HCT116 (cell line): Measurements from ENCODE around the gene ERGIC1. TPM values are rescaled to one million over a fixed set of nuclear protein-coding genes. Genes with fewer than 3 reads are reported as not detected.

Experiments
- ATAC-seq: fragments of 200-7000 bp; cut with Tn5 transposase; 2 replicates; pipeline ENCODE4 v1.9.1; 2020; ENCODE audit warnings: mild to moderate bottlenecking, moderate library complexity
- BruUV-seq: library from RNA; stranded (reverse); fragments of 400-500 nt; replicated peaks from 2 replicates; lab custom pipeline; 2021; lab: Mats Ljungman, UMichigan
- CTCF ChIA-PET: fragments of 300-600 bp; sonication (Branson Sonifier 250); formaldehyde crosslinking; loops from one replicate; lab custom pipeline; 2021; ENCODE audit warnings: antibody characterized with exemption; lab: Charles Lee
- POLR2A ChIA-PET: fragments of 300-600, 350-600 bp; sonication (Branson Sonifier 250); formaldehyde crosslinking; loops from one replicate; lab custom pipeline; 2021; ENCODE audit warnings: antibody characterized with exemption; lab: Charles Lee
- RAD21 ChIA-PET, 2 experiments: fragments of 300-600 bp; sonication (Branson Sonifier 250); formaldehyde crosslinking; loops; one replicate each; lab custom pipeline; 2023; ENCODE audit warnings: low total read pairs in 2 of 2; ENCODE audit not compliant: uncharacterized antibody in 2 of 2, unreplicated experiment in 2 of 2, low non-redundant PET in 1 of 2; lab: Charles Lee
- DNase-seq: peaks from one replicate; pipeline ENCODE4 v3.0.0-alpha.2; 2010; ENCODE audit warnings: low read depth, low spot score
- H2AFZ ChIP-seq: fragments of 200-600 bp; shearing (Covaris generic), sonication (generic); 2 replicates; pipeline ENCODE4 v1.6.1; 2017; ENCODE audit warnings: low read depth, mixed run types, mixed read lengths, antibody characterized with exemption, low read length; ENCODE audit not compliant: poor library complexity, severe bottlenecking
- H3K27ac ChIP-seq: 2 replicates; pipeline ENCODE4 v1.5.1; 2012; ENCODE audit warnings: low read depth, low read length
- H3K27me3 ChIP-seq: fragments of 200-600 bp; sonication (generic); 2 replicates; pipeline ENCODE4 v1.6.1; 2016; ENCODE audit warnings: mixed run types, low read length, mixed read lengths; ENCODE audit not compliant: insufficient read depth
- H3K36me3 ChIP-seq, 2 experiments: fragments of 200-500 bp in 1 of 2; fragments of 200-600 bp in 1 of 2; sonication (Bioruptor generic) in 1 of 2; sonication (generic) in 1 of 2; 2 replicates each; pipeline versions ENCODE4 v1.5.1 to v1.6.1; 2014 to 2016; ENCODE audit warnings: low read length in 2 of 2, inconsistent platforms in 1 of 2, mixed read lengths in 1 of 2, mixed run types in 1 of 2; ENCODE audit not compliant: insufficient read depth in 2 of 2, control insufficient read depth in 1 of 2
- H3K4me1 ChIP-seq, 2 experiments: fragments of 200-600 bp in 1 of 2; sonication (generic) in 1 of 2; 2 replicates each; pipeline versions ENCODE4 v1.5.1 to v1.6.1; 2012 to 2017; ENCODE audit warnings: low read length in 2 of 2, inconsistent platforms in 1 of 2, mild to moderate bottlenecking in 1 of 2, mixed read lengths in 1 of 2, mixed run types in 1 of 2, moderate library complexity in 1 of 2; ENCODE audit not compliant: insufficient read depth in 2 of 2, control insufficient read depth in 1 of 2
- H3K4me2 ChIP-seq: fragments of 200-600 bp; sonication (generic); 2 replicates; pipeline ENCODE4 v1.6.1; 2017; ENCODE audit warnings: mixed run types, low read length, mixed read lengths
- H3K4me3 ChIP-seq, 2 experiments: fragments of 200-600 bp in 1 of 2; sonication (generic) in 1 of 2; replicated peaks in 1 of 2; 2 replicates each; pipeline ENCODE4 v1.5.1; 2011 to 2016; ENCODE audit warnings: low read length in 2 of 2, control low read depth in 1 of 2, low read depth in 1 of 2, mild to moderate bottlenecking in 1 of 2, mixed read lengths in 1 of 2, mixed run types in 1 of 2
- H3K79me2 ChIP-seq: fragments of 200-600 bp; sonication (generic); 2 replicates; pipeline ENCODE4 v1.6.1; 2017; ENCODE audit warnings: mild to moderate bottlenecking, mixed run types, low read length, moderate library complexity, mixed read lengths; ENCODE audit not compliant: insufficient read depth
- H3K9ac ChIP-seq: fragments of 200-600 bp; sonication (generic); 2 replicates; pipeline ENCODE4 v1.6.1; 2016; ENCODE audit warnings: low read length, mixed read lengths
- H3K9me2 ChIP-seq: fragments of 200-600 bp; sonication (generic), shearing (Covaris generic); 2 replicates; pipeline ENCODE4 v1.6.1; 2017; ENCODE audit warnings: mixed run types, mild to moderate bottlenecking, moderate library complexity; ENCODE audit not compliant: insufficient read depth
- H3K9me3 ChIP-seq, 2 experiments: fragments of 200-500 bp in 1 of 2; fragments of 200-600 bp in 1 of 2; sonication (Bioruptor generic) in 1 of 2; sonication (generic) in 1 of 2; 2 replicates each; pipeline ENCODE4 v1.6.1; 2014 to 2017; ENCODE audit warnings: low read length in 2 of 2, mixed read lengths in 2 of 2, inconsistent platforms in 1 of 2, low read depth in 1 of 2, mild to moderate bottlenecking in 1 of 2, mixed run types in 1 of 2, moderate library complexity in 1 of 2; ENCODE audit not compliant: control insufficient read depth in 1 of 2, insufficient read depth in 1 of 2
- H4K20me1 ChIP-seq: fragments of 200-600 bp; sonication (generic), shearing (Covaris generic); 2 replicates; pipeline ENCODE4 v1.6.1; 2017; ENCODE audit warnings: mixed run types, mild to moderate bottlenecking, moderate library complexity; ENCODE audit not compliant: insufficient read depth
- CBX3 ChIP-seq: IDR thresholded peaks from 2 replicates; pipeline ENCODE4 v1.6.1; 2012; ENCODE audit warnings: low read depth
- ELF1 ChIP-seq: IDR thresholded peaks from 2 replicates; pipeline ENCODE4 v1.6.1; 2012; ENCODE audit warnings: low read depth, borderline replicate concordance
- FOSL1 ChIP-seq: IDR thresholded peaks from 2 replicates; pipeline ENCODE4 v1.6.1; 2012; ENCODE audit warnings: low read depth
- POLR2A ChIP-seq: IDR thresholded peaks from 2 replicates; pipeline ENCODE4 v1.7.0; 2011; ENCODE audit warnings: borderline replicate concordance; ENCODE audit not compliant: insufficient read depth, insufficient read length; ENCODE audit errors: extremely low read depth
- RAD21 ChIP-seq: IDR thresholded peaks from 2 replicates; pipeline ENCODE4 v1.6.1; 2012; ENCODE audit warnings: low read depth, mild to moderate bottlenecking
- REST ChIP-seq: IDR thresholded peaks from 2 replicates; pipeline ENCODE4 v1.6.1; 2012; ENCODE audit warnings: low read depth
- SP1 ChIP-seq: IDR thresholded peaks from 2 replicates; pipeline ENCODE4 v1.6.1; 2012; ENCODE audit warnings: low read depth
- TCF7L2 ChIP-seq: IDR thresholded peaks from 2 replicates; pipeline ENCODE4 v1.7.0; 2011; ENCODE audit warnings: borderline replicate concordance, inconsistent platforms; ENCODE audit not compliant: insufficient read depth, insufficient read length; ENCODE audit errors: extremely low read depth
- ZFX ChIP-seq: fragments of 450-650 bp; IDR thresholded peaks from 2 replicates; pipeline ENCODE4 v1.6.1; 2017
- ZNF274 ChIP-seq: fragments of 200-500 bp; sonication (Bioruptor generic); IDR thresholded peaks from 2 replicates; pipeline ENCODE4 v1.6.1; 2014; ENCODE audit warnings: mild to moderate bottlenecking, low read depth, low read length, inconsistent platforms
- intact Hi-C: fragments of 100-400 bp; cut with micrococcal nuclease; formaldehyde crosslinking; loops from 2 replicates; pipeline ENCODE4 v1.10.0; 2022
- total RNA-seq: library from RNA; stranded (reverse); gene quantifications from one replicate; pipeline ENCODE4 v1.2.1, GENCODE V29; 2021; ENCODE audit not compliant: unreplicated experiment
- TF ChIP-seq, protein P1 (sequence below): IDR thresholded peaks from 2 replicates; pipeline ENCODE4 v1.6.1; 2011; ENCODE audit warnings: mild to moderate bottlenecking, low read length, moderate library complexity; ENCODE audit not compliant: insufficient replicate concordance; ENCODE audit errors: extremely low read depth

ERGIC1 gene
- total RNA-seq, 1 experiment from 2014 or later, result 73.3 TPM

- TF ChIP-seq SP1 (no peak), REST (no peak), CBX3 (no peak), ZNF274 (no peak), POLR2A (no peak), TCF7L2 (no peak), FOSL1 (no peak), ELF1 (no peak), RAD21 (no peak), ZFX (no peak)
- TF ChIP-seq, protein P1, sequence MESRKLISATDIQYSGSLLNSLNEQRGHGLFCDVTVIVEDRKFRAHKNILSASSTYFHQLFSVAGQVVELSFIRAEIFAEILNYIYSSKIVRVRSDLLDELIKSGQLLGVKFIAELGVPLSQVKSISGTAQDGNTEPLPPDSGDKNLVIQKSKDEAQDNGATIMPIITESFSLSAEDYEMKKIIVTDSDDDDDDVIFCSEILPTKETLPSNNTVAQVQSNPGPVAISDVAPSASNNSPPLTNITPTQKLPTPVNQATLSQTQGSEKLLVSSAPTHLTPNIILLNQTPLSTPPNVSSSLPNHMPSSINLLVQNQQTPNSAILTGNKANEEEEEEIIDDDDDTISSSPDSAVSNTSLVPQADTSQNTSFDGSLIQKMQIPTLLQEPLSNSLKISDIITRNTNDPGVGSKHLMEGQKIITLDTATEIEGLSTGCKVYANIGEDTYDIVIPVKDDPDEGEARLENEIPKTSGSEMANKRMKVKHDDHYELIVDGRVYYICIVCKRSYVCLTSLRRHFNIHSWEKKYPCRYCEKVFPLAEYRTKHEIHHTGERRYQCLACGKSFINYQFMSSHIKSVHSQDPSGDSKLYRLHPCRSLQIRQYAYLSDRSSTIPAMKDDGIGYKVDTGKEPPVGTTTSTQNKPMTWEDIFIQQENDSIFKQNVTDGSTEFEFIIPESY, result no peak
- Histone ChIP-seq H3K4me2 (no peak overlapping the region), H3K27me3 (no peaks in the 10 kb centered on the region), H3K9me3 (no peaks in the 10 kb centered on the region), H2AFZ (no peak overlapping the region), H3K4me3 (no peak overlapping the region), H3K36me3 (no peaks in the 10 kb centered on the region), H3K79me2 (no peaks in the 10 kb centered on the region), H3K27ac (no peak overlapping the region), H3K9me2 (no peaks in the 10 kb centered on the region), H4K20me1 (no peaks in the 10 kb centered on the region), H3K9ac (no peak overlapping the region), H3K4me1 (peaks cover 3 to 25% of the 10 kb centered on the region in 2 experiments; a peak in 2 of 4 replicates)
- intact Hi-C loops, result no loop called here
- ChIA-PET RAD21 (no interaction called here), POLR2A (no interaction called here), CTCF (no interaction called here)
- no TSS peak for BruUV-seq
- DNase-seq (no peak), ATAC-seq (no peak)
Measured at GRCh38 chr5:172791286-172791685, 42.8 kb upstream of the ERGIC1 start.
